NCI-H524 treated with DMSO at 0.1 percent for 48 hours (cell line): ENCODE data around the gene MYCL.

Source experiments
- DNase-seq: peaks from one replicate; lab custom pipeline; 2025; lab: John Stamatoyannopoulos, UW

The MYCL gene

DNA sequence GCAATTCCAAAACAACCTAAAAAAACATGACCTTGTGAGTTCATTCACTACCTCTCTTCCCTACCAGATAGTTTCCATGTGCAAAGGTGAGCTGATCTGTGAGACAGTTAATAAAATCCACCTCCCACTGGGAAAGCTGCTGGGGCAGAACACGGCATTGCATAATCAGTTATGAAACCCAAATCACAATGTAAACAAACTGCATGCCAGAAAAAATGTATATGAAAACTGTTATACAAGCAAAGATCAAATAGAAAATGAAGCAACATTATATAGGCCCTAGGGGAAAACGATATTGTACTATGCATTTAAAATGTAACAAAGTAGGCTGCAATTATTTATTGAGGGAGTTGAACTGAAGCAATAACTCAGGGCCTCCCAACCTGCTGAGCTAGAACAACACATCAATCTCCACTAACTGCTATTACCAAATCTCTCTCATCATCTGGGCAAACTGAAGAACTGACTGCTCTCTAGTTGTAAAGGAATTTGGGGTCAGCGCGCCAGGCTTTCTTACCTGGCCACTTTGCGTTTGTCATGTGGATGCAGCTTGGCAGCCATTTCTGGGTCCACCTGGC is 49.4 kb downstream of the MYCL start:
- no peak for DNase-seq

DNA sequence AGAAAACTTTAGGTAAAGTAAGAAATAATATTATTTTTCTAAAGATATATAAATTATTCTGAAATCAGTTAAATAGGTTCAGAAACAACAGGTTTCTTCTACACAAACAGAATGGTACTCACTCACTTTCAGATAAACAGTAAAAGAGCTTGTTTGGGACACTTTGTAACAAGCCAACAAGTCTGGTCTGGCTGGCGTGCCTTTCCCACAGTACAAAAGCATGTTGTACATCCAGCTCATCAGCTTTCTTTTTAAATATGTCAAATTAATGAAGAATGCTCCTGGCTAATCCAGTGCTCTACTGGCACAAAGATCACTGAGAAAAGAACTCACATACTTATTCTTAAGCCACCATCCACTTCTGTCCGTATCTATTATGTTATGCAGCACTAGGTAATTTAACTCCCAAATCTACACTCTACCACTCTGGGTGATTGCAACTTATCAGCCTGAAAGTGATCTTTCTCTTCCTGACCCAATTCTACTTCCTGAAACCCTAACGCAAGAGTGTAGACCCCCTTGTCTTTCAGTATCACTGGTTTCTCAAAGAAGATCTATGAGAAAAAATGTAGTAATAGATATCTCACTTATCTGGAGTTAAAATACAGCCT is 51.0 kb downstream of the MYCL start:
- no peak for DNase-seq

DNA sequence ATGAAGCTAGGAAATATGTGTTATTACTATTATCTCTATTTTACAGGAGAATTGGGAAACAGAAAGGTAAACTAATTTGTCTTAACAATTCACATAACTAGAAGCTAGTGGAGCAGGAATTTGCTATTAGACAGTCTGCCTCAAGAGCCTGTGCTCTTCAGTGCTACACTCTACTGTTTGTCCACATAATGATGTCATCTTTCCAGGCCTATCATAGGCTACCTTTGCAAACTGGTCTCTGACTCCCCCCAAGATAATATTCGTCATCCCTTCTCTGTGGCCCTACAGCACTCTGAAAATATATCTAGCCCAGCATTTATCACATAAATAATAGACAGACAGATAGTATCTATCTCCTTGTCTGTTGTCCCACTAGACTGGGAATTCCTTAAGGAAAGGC is 52.5 kb downstream of the MYCL start:
- DNase-seq = no peak

DNA sequence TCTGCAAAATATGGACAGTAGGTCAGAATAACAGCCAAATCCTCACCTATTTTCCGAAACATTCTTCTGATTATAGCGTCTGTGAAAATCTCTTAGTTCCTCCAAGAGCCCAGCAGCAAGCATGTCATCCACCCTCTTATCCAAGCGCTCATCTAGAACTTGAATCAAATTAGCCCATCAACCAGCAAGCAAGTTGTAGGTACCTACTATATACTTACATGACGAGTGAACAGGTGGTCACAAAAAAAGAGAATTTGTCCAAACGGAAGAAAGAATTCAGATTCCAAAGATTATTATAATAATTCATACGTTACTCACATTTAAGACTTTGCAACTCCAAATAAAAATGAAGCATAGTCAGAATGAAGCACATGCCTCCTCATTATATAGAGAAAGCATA is 53.8 kb downstream of the MYCL start:
- no peak for DNase-seq

DNA sequence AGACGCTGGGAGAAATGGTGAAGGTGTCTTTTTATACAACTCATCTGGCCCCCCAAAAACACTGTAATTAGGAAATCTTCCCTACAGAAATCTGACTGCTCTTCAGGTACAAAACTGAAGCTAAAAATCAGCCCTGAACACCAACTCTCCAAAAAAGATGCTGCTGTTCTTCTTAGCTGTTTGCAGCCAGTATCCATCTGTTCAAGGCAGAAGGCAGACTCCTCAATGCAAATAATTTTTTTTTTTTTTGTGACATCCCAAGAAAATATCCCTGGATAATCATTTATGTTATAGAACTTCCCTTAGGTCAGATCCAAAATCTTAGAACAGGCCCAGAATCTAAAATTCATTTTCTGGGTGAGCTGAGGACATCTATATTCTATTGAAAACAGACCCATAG is 54.9 kb downstream of the MYCL start:
- no peak for DNase-seq

DNA sequence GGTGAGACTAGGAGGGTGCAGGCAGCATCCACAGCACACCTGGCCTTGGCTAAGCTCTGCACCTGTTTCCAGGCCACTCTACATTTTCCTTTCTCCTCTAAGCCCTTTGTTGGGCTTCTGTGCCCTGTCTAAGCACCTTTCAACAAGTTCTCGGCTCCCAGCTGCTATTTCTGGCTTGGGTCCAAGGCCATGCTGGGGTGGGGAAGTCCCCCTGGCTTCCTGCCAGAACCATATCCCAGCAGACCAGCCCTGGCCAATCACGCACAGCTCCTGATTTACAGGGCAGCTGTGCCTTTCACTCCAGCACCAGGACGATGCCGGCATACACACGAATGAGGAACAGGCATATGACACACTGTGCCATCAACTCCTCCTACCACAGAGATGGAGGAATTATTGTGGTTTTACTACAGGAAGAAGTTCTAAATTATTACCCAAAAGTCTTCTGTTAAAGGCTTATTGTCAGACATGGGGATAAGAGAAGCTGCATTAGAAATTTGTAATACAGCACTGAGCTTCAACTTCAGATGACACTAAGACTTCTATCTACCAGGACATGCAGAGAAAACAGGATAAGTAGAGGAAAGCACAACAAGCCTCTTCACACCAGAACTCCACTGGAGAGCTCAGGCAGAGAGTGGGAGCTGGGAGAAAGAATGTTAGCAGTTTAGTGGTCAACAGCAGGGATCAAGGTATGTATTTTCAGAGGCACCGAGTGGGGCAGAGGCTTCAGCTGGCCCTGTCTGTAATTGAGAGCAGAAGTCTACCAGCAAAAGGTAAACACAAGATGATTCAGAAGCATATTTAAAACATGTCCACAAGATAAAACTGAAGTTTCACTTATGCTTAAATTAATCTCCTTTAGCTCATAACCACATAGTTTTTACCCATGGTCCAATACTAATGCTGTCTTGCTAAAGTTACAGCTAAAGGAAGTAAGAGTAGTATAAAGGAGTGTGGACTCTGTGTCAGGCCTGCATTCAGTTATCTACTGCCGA is 55.8 kb downstream of the MYCL start:
- peak; percentile 95 for DNase-seq
